GM12891 (cell line): Measurements from ENCODE around the gene CCSAP.

Experiments used
- DNase-seq: peaks from one replicate; pipeline ENCODE4 v3.0.0; 2011; ENCODE audit warnings: low spot score; ENCODE audit not compliant: insufficient read length
- FAIRE-seq: peaks from 2 replicates; lab custom pipeline; 2011; peaks lifted over from hg19 to GRCh38; lab: Jason Lieb, UNC
- PAX5 ChIP-seq: IDR thresholded peaks from 2 replicates; pipeline ENCODE4 v1.6.1; 2011; ENCODE audit warnings: low read length, moderate library complexity, mild to moderate bottlenecking; ENCODE audit not compliant: insufficient read depth, severe bottlenecking
- POLR2A ChIP-seq: IDR thresholded peaks from 2 replicates; pipeline ENCODE4 v1.6.1; 2011; ENCODE audit warnings: low read depth, low read length, control low read depth
- POLR2AphosphoS5 ChIP-seq: IDR thresholded peaks from 2 replicates; pipeline ENCODE4 v1.6.1; 2011; ENCODE audit warnings: low read depth, low read length, control low read depth
- POU2F2 ChIP-seq: IDR thresholded peaks from 2 replicates; pipeline ENCODE4 v1.6.1; 2011; ENCODE audit warnings: low read depth, mild to moderate bottlenecking, control low read depth, low read length, moderate library complexity
- SPI1 ChIP-seq: IDR thresholded peaks from 2 replicates; pipeline ENCODE4 v1.6.1; 2011; ENCODE audit warnings: low read depth, low read length, control low read depth
- TAF1 ChIP-seq: IDR thresholded peaks from 2 replicates; pipeline ENCODE4 v1.6.1; 2011; ENCODE audit warnings: low read depth, low read length, control low read depth

CCSAP gene

GRCh38 chr1:229364207-229365065 lies 21.6 kb upstream of the CCSAP start:
- TF ChIP-seq POLR2A = no peak
- no peak for TF ChIP-seq TAF1
- no peak for TF ChIP-seq POLR2AphosphoS5
- no peak for TF ChIP-seq PAX5
- TF ChIP-seq SPI1 = no peak
- TF ChIP-seq POU2F2 = no peak
- FAIRE-seq = no peak
- DNase-seq = no peak

- TF ChIP-seq SPI1 (no peak), POLR2AphosphoS5 (no peak), POLR2A (no peak), TAF1 (no peak), PAX5 (no peak), POU2F2 (no peak)
- DNase-seq (no peak), FAIRE-seq (no peak)
Observed at GRCh38 chr1:229363723-229364122, 20.9 kb upstream of the CCSAP start.

DNA sequence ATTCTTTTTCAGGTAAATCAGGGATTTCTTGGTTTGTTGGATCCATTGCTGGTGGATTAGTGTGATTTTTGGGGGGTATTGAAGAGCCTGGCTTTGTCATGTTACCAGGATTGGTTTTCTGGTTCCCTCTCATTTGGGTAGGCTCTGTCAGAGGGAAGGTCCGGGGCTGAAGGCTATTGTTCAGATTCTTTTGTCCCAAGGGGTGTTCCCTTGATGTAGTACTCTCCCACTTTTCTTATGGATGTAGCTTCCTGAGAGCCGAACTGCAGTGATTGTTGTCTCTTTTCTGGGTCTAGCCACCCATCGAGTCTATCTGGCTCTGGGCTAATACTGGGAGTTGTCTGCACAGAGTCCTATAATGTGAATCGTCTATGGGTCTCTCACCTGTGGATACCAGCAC lies 17.6 kb upstream of the CCSAP start:
- FAIRE-seq = no peak
- TF ChIP-seq POU2F2 (no peak), TAF1 (no peak), POLR2AphosphoS5 (no peak), SPI1 (no peak), PAX5 (no peak), POLR2A (no peak)
- DNase-seq = no peak

- TF ChIP-seq TAF1 (no peak), POLR2AphosphoS5 (no peak), PAX5 (no peak), SPI1 (no peak), POU2F2 (no peak), POLR2A (no peak)
- no peak for DNase-seq
- FAIRE-seq = no peak
Observed at GRCh38 chr1:229355661-229356060, 12.8 kb upstream of the CCSAP start.

DNA sequence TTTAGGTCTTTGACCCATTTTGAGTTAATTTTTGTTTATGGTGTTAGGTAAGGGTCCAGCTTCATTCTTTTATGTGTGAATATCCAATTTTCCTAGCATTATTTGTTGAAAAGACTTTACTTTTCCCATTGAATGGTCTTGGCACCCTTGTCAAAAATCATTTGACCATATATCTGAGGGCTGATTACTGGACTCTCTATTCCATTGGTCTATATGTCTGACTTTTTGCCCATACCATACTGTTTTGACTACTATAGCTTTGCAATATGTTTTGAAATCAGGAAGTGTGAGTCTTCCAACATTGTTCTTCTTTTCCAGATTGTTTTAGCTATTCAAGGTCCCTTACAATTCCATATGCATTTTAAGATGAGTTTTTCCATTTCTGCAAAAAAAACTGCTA lies 11.4 kb upstream of the CCSAP start:
- DNase-seq (no peak), FAIRE-seq (no peak)
- TF ChIP-seq POU2F2 (no peak), TAF1 (no peak), PAX5 (no peak), SPI1 (no peak), POLR2AphosphoS5 (no peak), POLR2A (no peak)

DNA sequence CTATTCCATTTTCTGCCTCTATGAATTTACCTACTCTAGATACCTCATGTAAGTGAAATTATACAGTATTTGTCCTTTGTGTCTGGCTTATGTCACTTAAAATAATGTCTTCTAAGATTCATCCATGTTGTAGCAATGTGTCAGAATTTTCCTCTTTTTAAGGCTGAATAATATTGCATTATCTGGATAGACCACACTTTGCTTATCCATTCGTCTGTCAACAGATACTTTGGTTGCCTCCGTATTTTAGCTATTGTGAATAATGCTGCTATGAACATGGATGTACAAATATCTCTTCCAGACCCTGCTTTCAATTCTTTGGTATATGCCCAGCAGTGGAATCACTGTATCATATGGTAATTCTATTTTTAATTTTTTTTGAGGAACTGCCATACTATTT lies 10.1 kb upstream of the CCSAP start:
- DNase-seq (no peak), FAIRE-seq (no peak)
- no peak for TF ChIP-seq PAX5
- no peak for TF ChIP-seq POU2F2
- TF ChIP-seq SPI1 = no peak
- no peak for TF ChIP-seq POLR2AphosphoS5
- TF ChIP-seq TAF1 = no peak
- TF ChIP-seq POLR2A = no peak

- TF ChIP-seq TAF1 = no peak
- TF ChIP-seq POLR2A = no peak
- no peak for TF ChIP-seq POU2F2
- TF ChIP-seq SPI1 = no peak
- no peak for TF ChIP-seq POLR2AphosphoS5
- TF ChIP-seq PAX5 = no peak
- FAIRE-seq (no peak), DNase-seq (no peak)
Observed at GRCh38 chr1:229349463-229350385, 6.9 kb upstream of the CCSAP start.

DNA sequence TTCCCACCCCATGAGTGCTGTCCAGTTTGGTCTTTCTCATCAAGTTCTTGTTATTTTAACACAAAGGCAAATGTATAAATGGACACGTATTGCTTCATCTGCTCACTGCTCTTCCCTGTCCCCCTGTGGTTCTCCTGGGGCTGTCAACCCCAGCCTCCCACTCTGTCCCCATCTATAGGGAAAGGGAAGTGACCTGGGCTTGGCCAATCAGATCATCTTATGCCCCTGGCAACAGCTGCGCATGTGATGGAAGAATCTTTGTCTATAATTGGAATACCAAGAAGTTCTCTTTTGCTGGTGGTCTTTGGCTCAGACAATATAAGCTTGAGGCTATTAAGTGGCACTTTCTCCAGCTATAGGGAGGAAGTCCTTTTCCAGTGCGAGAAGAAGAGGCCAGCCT lies 4.7 kb upstream of the CCSAP start:
- DNase-seq (no peak), FAIRE-seq (no peak)
- TF ChIP-seq PAX5 = no peak

DNA sequence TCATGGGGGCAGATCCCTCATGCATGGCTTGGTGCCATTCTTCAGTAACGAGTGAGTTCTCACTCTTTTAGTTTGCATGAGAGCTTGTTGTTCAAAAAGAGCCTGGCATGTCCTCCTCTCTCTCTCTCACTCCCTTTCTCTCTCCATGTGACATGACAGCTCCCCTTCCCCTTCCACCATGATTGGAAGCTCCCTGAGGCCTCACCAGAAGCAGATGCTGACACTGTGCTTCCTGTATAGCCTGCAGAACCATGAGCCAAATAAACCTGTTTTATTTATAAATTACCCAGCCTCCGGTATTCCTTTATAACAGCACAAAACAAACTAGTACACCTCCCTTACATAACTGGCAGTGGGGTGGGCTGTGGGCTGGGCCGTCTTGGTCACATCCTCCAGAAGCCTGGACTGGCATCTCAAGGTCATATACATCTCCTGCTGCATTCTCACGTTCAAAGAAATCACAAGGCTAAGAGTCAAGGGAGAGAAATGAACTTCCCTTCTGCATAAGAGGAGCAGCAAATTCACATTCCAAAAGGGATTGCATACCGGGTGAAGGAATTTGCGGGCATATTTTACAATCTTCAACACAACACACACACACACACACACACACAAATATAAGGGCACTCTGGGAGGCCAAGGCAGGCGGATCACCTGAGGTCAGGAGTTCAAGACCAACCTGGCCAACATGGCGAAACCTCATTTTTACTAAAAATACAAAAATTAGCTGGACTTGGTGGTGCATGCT lies 2.3 kb upstream of the CCSAP start:
- FAIRE-seq (no peak), DNase-seq (no peak)
- TF ChIP-seq TAF1 = no peak
- no peak for TF ChIP-seq POLR2A
- no peak for TF ChIP-seq PAX5
- no peak for TF ChIP-seq POLR2AphosphoS5
- no peak for TF ChIP-seq POU2F2
- TF ChIP-seq SPI1 = no peak
